PC-9 (cell line): ENCODE measurements around the gene CDR2L. TPM values are rescaled to one million over a fixed set of nuclear protein-coding genes. Genes with fewer than 3 reads are reported as not detected.

Source experiments
- BruUV-seq: library from RNA; stranded (reverse); fragments of 400-500 nt; replicated peaks from 2 replicates; lab custom pipeline; 2021; lab: Mats Ljungman, UMichigan
- CTCF ChIA-PET: fragments of 300-600 bp; sonication (Branson Sonifier 250); formaldehyde crosslinking; loops from one replicate; lab custom pipeline; 2022; ENCODE audit warnings: antibody characterized with exemption; lab: Charles Lee
- POLR2A ChIA-PET: fragments of 300-600 bp; sonication (Branson Sonifier 250); formaldehyde crosslinking; loops from one replicate; lab custom pipeline; 2022; ENCODE audit warnings: antibody characterized with exemption; ENCODE audit not compliant: unreplicated experiment; lab: Charles Lee
- DNase-seq, 2 experiments: peaks; one replicate each; pipeline versions ENCODE4 v3.0.0 to v3.0.0-alpha.2; 2015 to 2022; ENCODE audit warnings: mixed read lengths in 1 of 2
- H2AFZ ChIP-seq: fragments of 200-600 bp; sonication (generic); 2 replicates; pipeline ENCODE4 v1.8.1; 2017; ENCODE audit warnings: antibody characterized with exemption
- H3F3A ChIP-seq: fragments of 200-600 bp; sonication (generic); 2 replicates; pipeline ENCODE4 v1.8.1; 2017; ENCODE audit warnings: antibody characterized with exemption, mild to moderate bottlenecking, low read depth; ENCODE audit not compliant: insufficient read depth
- H3K27ac ChIP-seq: fragments of 200-600 bp; sonication (generic); 2 replicates; pipeline ENCODE4 v1.6.1; 2016; ENCODE audit warnings: mixed run types
- H3K27me3 ChIP-seq: fragments of 200-600 bp; sonication (generic); 2 replicates; pipeline ENCODE4 v1.6.1; 2016; ENCODE audit warnings: low read depth, mixed run types; ENCODE audit not compliant: insufficient read depth
- H3K36me3 ChIP-seq: fragments of 200-600 bp; sonication (generic); 2 replicates; pipeline ENCODE4 v1.6.1; 2016; ENCODE audit warnings: low read depth, mixed run types
- H3K4me1 ChIP-seq: fragments of 200-600 bp; sonication (generic); replicated peaks from 2 replicates; pipeline ENCODE4 v1.6.1; 2016; ENCODE audit warnings: mixed run types; ENCODE audit not compliant: insufficient read depth
- H3K4me2 ChIP-seq: fragments of 200-600 bp; sonication (generic); 2 replicates; pipeline ENCODE4 v1.6.1; 2017; ENCODE audit warnings: mixed run types
- H3K4me3 ChIP-seq: fragments of 200-600 bp; sonication (generic); 2 replicates; pipeline ENCODE4 v1.6.1; 2016; ENCODE audit warnings: mixed run types
- H3K79me2 ChIP-seq: fragments of 200-600 bp; sonication (generic); 2 replicates; pipeline ENCODE4 v1.6.1; 2017; ENCODE audit warnings: low read depth, mixed run types
- H3K9me2 ChIP-seq: fragments of 200-600 bp; sonication (generic); 2 replicates; pipeline ENCODE4 v1.8.1; 2017; ENCODE audit warnings: mild to moderate bottlenecking; ENCODE audit not compliant: insufficient read depth
- H3K9me3 ChIP-seq: fragments of 200-600 bp; sonication (generic); 2 replicates; pipeline ENCODE4 v1.8.1; 2016; ENCODE audit warnings: low read depth; ENCODE audit not compliant: insufficient read depth
- H4K20me1 ChIP-seq: fragments of 200-600 bp; sonication (generic); 2 replicates; pipeline ENCODE4 v1.8.1; 2017; ENCODE audit not compliant: insufficient read depth
- EZH2 ChIP-seq: fragments of 200-600 bp; sonication (generic); IDR thresholded peaks from 2 replicates; pipeline ENCODE4 v1.8.0; 2017; ENCODE audit warnings: antibody characterized with exemption, low read depth
- intact Hi-C: fragments of 100-400 bp; cut with micrococcal nuclease; formaldehyde crosslinking; loops from one replicate; pipeline ENCODE4 v1.10.0; 2022; ENCODE audit not compliant: unreplicated experiment
- total RNA-seq: library from RNA; stranded (reverse); gene quantifications from 2 replicates; pipeline ENCODE4 v1.2.3, GENCODE V29; 2021
- TF ChIP-seq, protein P1 (sequence below): fragments of 200-600 bp; sonication (generic); conservative IDR thresholded peaks from 2 replicates; pipeline ENCODE4 v1.6.1; 2017; ENCODE audit warnings: mixed run types, antibody characterized with exemption, mild to moderate bottlenecking, moderate library complexity

CDR2L gene
- total RNA-seq, 1 experiment from 2014 or later: 15.1 TPM

DNA sequence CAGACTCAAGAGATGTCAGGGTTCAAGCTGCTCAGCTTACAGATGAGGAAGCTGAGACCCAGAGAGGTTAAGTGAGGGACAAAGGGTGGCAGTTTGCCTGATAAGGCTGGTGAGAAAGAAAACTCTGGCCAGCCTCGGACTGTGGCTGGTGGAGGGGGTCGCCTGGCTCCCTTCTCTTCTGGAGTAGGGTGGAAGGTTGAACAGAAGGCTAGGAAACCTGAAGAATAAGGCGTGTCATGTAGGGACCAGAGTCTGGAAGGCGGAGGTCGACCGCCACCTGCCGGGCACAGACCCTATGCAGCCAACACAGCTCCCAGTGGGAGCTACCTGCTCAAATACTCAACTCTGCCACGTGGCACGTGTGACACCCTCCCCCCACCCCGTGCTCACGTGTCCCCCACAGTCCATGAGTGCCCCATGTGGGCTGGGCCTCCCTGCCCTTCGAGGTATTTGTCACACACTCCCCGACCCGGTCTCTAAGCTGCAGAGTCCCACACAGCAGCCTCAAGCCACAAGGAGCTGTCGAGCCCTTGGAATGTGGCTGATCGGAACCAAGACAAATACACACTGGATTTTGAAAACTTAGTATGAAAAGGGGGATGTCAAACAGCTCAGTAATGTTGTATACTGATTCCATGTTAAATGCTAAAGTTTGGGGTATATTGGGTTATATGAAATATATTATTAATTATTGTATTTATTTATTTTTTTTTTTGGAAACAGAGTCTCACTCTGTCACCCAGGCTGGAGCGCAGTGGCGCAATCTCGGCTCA is 26.7 kb upstream of the CDR2L start:
- no peaks in the 10 kb centered on the region for H3K9me3 ChIP-seq
- H3K79me2 ChIP-seq: no peaks in the 10 kb centered on the region
- no peaks in the 10 kb centered on the region for H3K9me2 ChIP-seq
- no peak for TF ChIP-seq EZH2
- TF ChIP-seq, protein P1, sequence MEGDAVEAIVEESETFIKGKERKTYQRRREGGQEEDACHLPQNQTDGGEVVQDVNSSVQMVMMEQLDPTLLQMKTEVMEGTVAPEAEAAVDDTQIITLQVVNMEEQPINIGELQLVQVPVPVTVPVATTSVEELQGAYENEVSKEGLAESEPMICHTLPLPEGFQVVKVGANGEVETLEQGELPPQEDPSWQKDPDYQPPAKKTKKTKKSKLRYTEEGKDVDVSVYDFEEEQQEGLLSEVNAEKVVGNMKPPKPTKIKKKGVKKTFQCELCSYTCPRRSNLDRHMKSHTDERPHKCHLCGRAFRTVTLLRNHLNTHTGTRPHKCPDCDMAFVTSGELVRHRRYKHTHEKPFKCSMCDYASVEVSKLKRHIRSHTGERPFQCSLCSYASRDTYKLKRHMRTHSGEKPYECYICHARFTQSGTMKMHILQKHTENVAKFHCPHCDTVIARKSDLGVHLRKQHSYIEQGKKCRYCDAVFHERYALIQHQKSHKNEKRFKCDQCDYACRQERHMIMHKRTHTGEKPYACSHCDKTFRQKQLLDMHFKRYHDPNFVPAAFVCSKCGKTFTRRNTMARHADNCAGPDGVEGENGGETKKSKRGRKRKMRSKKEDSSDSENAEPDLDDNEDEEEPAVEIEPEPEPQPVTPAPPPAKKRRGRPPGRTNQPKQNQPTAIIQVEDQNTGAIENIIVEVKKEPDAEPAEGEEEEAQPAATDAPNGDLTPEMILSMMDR: no peak
- ChIA-PET POLR2A (interaction anchor here (0.5 to 1.2 kb wide), 3 partner anchors 67 to 88 kb away, joined by 3 to 8 read pairs (median 5); partner anchors contain the start of gene FDXR), CTCF (interaction anchor here (0.6 to 2.3 kb wide), 26 partner anchors 11 to 951 kb away, joined by 3 to 21 read pairs (median 4); partner anchors contain the start of genes ARMC7, CDR2L, FDXR and HID1)
- BruUV-seq: no TSS peak
- no peaks in the 10 kb centered on the region for H3K36me3 ChIP-seq
- no peaks in the 10 kb centered on the region for H3K4me1 ChIP-seq
- H4K20me1 ChIP-seq: no peaks in the 10 kb centered on the region
- H3K4me2 ChIP-seq: no peak overlapping the region
- peak in 1 of 2 experiments; percentile 76 for DNase-seq
- H2AFZ ChIP-seq: no peak overlapping the region
- H3F3A ChIP-seq: peaks cover 12% of the 10 kb centered on the region; the same call in 1 of the 2 replicates
- intact Hi-C loops: loop anchor here (1.0 to 5.0 kb wide), 6 partner anchors 52 to 241 kb away; partner anchors contain the start of genes ATP5PD, KCTD2 and MRPL58
- no peak overlapping the region for H3K4me3 ChIP-seq
- H3K27me3 ChIP-seq: no peaks in the 10 kb centered on the region
- H3K27ac ChIP-seq: no peak overlapping the region

GRCh38 chr17:74961657-74962350 is 25.6 kb upstream of the CDR2L start:
- POLR2A ChIA-PET: interaction anchor here (0.6 kb wide), 2 partner anchors 83 to 196 kb away, joined by 3 to 4 read pairs; no protein-coding TSS in a partner anchor

More at GRCh38 chr17:74961657-74962350, 25.6 kb upstream of the CDR2L start:
- no peak overlapping the region for H3K4me2 ChIP-seq
- CTCF ChIA-PET: interaction anchor here (0.6 to 2.3 kb wide), 22 partner anchors 12 to 304 kb away, joined by 3 to 21 read pairs (median 6); partner anchors contain the start of genes ARMC7, CDR2L, MRPL58 and SLC16A5
- H3K79me2 ChIP-seq: no peaks in the 10 kb centered on the region
- H3K27me3 ChIP-seq: no peaks in the 10 kb centered on the region
- no peak for TF ChIP-seq EZH2
- TF ChIP-seq, protein P1: peak; percentile 91
- no peak overlapping the region for H3K27ac ChIP-seq
- H3K36me3 ChIP-seq: no peaks in the 10 kb centered on the region
- no peaks in the 10 kb centered on the region for H4K20me1 ChIP-seq
- peaks cover 12% of the 10 kb centered on the region; the same call in 1 of the 2 replicates for H3F3A ChIP-seq
- peak; percentile 63 to 85 for DNase-seq
- intact Hi-C loops: loop anchor here (1.0 to 5.0 kb wide), 5 partner anchors 51 to 239 kb away; partner anchors contain the start of genes ATP5PD, KCTD2 and MRPL58
- no peak overlapping the region for H3K4me3 ChIP-seq
- BruUV-seq: no TSS peak
- no peak overlapping the region for H2AFZ ChIP-seq
- no peaks in the 10 kb centered on the region for H3K4me1 ChIP-seq
- H3K9me2 ChIP-seq: no peaks in the 10 kb centered on the region
- no peaks in the 10 kb centered on the region for H3K9me3 ChIP-seq
